Activated naive CD4-positive, alpha-beta T cell treated with Interleukin-2 at 50 U/mL for 16 hours (primary cell): ENCODE measurements around the gene C19orf53.
"Not testable (repeated sequence)": the region's sequence is repeated elsewhere in the genome, so short reads cannot be mapped to it uniquely, and the experiment has no call there.

ENCODE experiments used
- DNase-seq: peaks from one replicate; pipeline ENCODE4 v3.0.0-alpha.2; 2020

C19orf53 gene

DNA sequence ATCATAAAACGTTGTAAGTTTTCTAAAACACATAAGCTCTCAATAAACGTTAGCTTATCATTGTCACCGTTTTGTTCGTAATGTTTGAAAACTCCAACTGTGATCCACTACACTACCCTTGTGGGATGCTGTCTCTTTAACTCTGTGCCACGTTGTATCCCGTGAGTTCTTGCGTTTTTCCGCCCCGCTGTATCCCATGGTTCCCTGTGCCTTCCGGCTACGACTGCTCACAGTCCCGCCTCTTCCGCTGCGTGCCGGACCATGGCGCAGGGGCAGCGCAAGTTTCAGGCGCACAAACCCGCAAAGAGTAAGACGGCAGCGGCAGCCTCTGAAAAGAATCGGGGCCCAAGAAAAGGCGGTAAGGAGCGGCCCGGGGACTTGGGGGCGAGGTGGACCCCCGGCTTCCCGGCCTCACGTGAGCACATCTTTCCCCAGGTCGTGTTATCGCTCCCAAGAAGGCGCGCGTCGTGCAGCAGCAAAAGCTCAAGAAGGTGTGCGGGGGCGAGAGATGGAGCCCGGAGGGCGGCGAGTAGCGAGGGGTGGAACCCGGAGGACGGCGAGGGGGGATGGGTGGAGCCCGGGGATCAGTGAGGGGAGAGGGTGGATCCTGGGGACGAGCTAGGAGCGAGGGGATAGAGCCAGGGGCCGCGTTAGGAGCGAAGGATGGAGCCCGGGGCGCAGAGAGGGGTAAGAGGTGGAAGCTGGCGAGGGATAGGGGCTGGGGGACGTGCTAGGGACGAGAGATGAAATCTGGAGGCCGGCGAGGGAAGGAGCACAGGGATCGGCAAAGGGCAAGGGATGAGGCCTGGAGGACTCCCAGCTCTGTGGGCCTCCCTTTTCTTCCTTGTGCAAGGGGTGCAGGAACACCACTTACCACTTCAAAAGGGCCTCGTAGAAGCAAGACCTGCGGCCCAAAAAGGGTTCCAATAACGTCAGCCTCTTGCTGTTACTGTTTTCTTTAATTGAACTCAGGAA is at the start of gene C19orf53:
Gene C19orf53 (plus strand): TSS at position 240 of the 975 bp plus-strand sequence. CDS start 22 bp downstream, at position 262.
- peak; percentile 91 for DNase-seq

DNA sequence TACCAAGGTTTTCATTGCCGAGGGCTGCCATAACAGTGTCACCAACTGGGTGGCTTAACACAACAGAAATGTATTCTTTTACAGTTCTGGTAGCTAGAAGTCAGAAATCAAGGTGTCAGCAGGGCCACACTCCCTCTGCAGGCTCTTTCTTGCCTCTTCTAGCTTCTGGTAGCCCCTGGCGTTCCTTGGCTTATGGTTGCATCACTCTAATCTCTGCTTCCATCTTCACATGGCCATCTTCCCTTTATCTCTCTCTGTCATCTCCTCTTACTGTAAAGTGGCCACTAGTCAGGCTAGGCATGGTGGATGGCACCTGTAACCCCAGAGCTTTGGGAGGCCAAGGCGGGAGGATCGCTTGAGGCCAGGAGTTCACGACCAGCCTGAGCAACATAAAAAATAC is 47.9 kb upstream of the C19orf53 start:
- no peak for DNase-seq

DNA sequence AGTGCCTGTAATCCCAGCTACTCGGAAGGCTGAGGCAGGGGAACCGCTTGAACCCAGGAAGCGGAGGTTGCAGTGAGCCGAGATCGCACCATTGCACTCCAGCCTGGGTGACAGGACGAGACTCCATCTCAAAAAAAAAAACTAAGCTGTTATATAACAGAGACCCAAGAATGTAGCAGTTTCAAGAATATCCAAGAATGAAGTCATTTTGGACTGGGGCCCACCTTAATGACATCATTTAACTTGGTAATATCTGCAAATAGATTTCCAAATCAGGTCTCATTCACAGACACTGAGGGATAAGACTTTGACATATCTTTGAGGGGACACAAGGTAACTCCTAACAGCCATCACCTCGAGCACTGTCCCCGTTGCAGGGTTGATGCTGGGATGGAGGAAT is 46.5 kb upstream of the C19orf53 start:
- DNase-seq: no peak

DNA sequence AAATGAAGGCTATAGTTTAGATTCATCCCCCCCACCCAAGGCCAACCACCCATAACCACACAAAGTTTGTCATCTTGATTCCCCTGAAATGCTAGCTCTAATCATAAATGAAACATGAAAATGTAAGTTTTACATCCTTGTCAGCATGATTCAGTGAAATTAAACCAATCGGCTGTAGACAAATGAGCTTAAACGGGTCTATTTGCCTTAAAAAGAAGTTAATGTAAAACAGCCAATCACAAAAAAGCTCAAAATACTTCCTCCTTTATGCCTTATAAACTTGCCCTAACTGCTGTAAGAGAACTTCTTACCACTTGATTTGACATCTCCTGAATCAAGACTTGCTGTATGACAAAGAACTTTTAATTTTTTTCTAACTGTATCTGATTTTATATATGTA is 44.4 kb upstream of the C19orf53 start:
- no peak for DNase-seq

DNA sequence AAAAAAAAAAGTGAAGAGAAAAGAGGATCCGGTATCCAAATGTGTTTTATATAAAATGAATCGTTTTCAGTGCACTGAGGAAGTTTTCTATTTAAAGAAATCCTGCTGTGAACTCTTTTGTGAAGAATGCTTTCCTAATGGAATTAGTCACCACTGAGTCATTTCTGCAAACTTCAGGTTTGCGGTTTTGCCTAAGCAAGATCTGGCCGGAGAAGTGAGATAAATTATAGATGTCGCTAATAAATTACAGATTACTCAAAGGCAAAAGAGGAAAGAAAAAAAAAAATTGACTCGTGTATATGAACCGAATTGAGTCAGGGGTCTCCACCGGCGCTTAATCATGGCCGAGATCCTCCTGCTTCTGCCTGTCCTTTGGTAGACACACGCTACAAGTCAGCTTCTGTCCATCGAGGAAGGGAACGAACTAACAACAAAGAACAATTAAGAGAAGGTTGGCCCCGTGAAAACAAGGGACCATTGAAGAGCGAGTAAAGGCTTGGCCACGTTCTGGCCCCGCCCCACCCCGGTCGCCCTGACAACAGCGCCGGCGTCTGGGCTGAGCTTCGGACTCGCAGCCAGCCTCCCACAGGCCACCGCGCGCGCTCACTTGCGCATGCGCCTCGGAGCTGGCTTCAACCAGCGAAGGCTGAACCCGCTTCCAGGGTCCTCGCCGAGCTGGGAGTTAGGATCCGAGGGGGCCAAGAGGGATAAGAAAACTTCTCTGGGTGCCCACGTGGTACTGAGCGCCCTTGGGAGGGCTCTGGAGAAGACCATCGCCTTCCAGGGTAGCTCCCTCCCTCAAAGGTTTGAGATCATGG is 42.9 kb upstream of the C19orf53 start:
- peak; percentile 95 for DNase-seq

DNA sequence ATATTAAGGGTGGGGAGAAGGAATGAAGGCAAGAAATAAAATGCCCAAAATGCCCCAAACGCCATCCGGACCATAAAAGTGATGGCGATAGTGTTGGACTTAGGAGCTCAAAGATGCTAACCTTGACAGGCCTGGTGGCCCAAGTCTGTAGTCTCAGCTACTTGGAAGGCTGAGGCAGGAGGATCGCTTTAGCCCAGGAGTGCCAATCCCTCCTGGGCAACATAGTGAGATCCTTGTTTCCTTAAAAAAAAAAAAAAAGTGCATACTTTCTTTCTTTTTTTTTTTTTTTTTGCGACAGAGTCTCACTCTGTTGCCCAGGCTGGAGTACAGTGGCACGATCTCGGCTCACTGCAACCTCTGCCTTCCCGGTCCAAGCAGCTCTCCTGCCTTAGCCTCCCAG is 41.9 kb upstream of the C19orf53 start:
- DNase-seq: no peak

DNA sequence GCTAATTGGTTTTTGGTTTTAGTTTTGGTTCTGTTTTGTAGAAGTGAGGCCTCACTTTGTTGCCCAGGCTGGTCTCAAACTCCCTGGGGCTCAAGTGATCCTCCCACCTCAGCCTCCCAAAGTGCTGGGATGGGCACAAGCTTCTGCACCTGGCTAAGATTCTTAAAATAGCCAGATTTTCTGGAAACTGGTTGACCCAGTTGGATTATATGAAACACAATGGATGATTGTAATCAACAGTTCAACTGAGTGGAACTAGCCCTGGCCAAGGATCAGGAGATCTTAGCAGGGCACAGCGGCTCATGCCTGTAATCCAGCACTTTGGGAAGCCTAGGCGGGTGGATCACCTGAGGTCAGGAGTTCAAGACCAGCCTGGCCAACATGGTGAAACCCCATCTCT is 39.5 kb upstream of the C19orf53 start:
- DNase-seq: no peak

DNA sequence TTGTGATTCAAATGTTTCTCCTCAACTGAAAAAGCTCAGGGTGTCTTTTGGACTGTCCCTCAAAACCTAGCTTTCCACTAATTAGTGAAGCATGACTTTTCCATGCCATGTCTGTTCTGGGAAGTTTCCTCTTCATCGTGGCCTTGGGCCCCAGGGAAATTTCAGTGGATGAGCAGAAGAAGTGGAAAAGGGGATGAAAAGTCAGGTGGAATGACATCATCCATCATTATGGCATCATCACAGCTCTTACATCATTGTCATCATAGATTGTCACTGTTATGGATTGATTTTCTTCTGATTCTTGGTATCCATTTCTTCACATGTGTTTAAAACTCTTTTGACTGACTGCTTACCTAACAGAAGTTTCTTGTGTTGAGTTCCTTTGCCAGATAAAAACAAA is 36.2 kb upstream of the C19orf53 start:
- no peak for DNase-seq

DNA sequence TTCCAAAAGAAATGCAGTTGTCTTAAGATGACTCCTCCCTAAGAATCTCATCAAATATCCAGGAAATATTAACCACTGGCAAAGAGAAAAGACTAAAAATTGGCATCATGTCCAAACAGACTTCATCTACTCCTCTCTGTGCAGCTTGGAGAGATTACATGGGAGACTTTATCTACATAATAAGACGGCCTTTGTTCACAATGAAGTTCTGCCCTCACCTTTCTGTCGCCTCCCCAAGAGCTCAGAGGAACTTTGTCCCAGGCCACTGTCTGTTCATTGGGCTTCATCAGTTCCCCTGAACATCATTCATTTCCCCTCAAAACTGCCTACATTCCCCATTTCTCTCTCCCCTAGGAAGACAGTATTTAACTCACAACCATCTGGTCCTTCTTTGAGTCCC is 32.4 kb upstream of the C19orf53 start:
- DNase-seq: no peak

DNA sequence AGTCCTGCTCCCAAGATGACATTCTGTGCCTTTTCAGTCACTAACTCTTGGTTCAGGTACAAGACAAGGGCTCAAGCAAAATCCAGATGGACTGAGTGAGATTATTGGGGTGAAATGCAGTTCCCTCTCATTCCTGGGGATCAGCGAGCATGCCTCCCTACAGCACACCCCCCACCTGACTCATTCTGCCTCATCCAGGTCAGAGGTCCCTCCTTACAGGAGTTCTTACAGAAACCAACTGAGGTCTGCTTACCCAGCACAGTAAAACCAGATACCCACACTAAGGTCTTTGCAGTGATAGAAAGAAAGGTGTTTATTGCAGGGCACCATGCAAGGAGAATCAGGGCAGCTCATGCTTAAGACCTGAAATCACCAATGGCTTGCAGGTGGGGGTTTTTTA is 31.5 kb upstream of the C19orf53 start:
- no peak for DNase-seq

DNA sequence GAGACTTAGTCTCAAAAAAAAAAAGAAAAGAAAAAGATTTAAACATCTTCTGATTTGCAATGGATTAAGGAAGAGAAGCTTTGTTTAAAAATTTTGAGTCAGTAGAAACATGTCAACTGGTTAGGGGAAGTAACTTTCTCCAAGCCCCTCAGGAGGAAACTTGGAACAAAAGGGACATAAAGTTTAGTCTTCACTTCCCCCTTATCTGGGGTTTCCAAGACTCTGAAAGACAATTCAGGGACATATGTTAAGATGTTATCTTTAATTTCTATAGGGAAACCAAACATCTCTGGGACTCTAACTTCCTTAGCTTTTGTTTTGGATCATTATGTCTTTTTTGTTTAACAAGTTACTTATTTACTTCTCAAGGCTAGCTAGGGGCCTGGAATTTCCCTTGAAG is 30.1 kb upstream of the C19orf53 start:
- no peak for DNase-seq

DNA sequence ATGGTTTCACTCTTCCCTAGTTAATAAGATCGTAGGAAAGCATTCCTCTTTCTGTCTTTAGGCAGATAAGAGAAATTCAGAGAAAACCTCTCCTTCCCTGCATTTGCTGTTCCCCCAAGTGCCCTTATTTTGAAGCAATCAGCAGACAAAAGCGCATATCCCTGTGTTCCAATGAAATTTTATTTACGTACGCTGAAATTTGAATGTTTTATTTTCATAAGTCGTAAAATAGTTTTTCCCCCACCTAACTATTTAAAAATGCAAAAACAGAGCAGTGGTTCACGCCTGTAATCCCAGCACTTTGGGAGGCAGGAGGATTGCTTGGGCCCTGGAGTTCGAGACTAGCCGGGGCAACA is 27.2 kb upstream of the C19orf53 start:
- DNase-seq: no peak

DNA sequence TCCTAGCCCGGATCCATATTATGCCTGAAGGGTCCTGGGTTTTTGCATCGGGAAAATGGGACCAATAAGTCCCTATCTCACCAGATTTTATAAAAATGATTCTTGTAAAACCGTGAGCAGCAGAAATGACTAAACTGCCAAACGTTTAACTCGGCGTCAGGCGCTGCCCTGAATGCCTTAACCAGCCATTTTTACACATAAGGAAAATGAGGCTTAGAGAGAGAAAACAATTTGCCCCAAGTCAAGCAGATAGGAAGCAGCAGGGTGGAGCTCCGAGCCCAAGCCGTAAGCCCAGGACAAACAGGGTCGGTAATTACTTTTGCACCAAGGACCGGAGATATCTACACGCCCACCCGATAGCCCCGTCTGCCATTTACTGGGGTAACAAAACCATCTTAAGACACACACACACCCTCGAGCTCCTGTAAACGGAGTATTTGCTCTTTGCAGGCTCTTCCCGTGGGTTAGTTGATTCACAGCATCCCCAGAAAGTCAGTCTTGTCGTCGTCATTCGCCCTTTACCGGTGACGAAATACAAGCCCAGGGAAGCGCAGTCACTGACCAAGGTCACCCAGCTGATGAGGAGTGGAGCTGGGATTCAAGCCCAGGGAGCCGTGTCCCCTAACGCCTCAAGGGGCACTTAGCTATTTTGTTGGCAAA is 26.0 kb upstream of the C19orf53 start:
- no peak for DNase-seq

DNA sequence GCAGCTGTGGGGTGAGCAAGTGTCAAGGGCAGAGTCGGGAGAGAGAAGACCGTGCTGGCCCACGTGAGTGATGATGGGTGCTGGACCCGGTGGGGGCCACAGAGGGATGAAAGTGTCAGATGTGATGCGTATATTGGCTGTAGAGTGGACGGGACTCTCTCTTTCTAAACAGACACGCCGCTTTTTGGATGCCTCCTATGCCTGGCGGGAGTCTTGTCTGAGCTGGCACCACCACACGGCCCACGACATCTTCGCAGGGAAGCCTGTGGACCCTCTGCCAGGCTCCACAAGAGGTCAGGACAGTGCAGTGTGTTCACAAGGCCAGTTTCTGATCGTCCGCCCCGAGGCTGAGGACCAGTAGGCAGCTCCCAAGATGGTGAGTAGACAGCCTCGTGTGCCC is 22.8 kb upstream of the C19orf53 start:
- DNase-seq: no peak

DNA sequence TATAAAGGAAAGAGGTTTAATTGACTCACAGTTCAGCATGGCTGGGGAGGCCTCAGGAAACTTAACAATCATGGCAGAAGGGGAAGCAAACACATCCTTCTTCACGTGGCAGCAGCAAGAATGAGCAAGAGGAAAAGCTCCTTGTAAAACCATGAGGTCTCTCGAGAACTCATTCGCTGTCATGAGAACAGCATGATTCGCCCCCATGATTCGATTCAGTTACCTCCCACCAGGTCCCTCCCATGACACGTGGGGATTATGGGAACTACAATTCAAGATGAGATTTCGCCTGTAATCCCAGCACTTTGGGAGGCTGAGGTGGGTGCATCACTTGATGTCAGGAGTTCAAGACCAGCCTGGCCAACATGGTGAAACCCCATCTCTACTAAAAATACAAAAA is 20.6 kb upstream of the C19orf53 start:
- not testable (repeated sequence) for DNase-seq

DNA sequence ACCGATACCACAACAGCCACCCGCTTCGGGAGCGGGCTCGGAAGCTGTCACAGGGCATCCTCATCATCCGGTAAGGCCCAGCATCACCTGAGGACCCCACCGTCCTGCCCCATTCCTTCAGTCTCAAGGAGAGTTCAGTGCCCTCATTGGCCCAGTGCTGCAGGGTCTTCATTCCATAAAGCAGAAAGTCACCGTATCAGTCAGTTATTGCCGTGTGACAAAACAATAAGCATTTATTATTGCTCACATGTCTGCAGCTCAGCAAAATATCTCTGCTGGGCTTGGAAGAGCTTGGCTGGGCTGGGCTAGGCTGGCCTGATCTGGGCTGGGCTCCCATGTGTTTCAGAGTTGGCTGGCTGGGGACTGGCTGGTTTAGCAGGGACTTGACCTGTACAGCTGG is 18.0 kb upstream of the C19orf53 start:
- DNase-seq: no peak

DNA sequence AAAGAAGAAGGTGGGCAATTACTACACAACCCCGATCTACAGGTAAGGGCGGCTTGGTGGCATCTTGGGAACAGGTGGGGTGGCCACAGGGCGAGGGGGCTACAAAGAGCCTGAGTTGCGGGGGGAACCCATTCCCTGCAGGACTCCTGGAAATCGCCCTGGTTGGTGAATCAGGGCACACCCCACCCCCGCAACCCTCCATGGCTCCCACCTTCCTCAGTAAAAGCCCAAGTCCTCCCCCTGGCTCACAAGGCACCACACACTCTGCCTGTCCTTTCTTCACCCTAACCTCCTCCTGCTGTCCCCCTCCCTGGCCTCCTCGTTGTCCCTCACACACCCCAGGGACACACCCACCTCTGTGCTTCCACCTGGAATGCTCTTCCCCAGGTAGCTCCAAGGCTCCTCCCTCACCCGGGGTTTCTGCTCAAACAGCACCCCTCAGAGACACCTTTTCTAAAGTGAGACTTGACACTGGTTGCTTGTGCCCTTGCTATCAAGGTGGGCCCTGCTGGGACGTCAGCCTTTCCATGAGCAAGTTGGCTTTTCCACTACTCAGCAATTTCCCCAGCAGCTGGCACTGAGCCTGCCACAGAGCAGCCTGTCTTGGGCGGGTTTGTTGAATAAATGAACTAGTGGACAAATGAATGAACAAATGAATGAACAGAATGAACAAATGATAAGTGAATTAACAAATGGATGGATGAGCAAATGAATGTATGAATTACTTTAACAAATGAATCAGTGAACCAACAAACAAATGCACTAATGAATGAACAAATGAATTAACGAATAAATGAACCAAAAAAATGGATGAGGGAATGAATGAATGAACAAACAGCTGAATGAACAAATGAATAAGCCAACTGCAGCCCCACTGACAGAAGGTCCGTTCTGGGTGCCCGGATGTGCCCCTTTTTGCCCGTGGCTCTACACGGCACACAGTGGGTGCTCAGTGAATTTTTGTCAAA is 16.2 kb upstream of the C19orf53 start:
- DNase-seq: no peak

DNA sequence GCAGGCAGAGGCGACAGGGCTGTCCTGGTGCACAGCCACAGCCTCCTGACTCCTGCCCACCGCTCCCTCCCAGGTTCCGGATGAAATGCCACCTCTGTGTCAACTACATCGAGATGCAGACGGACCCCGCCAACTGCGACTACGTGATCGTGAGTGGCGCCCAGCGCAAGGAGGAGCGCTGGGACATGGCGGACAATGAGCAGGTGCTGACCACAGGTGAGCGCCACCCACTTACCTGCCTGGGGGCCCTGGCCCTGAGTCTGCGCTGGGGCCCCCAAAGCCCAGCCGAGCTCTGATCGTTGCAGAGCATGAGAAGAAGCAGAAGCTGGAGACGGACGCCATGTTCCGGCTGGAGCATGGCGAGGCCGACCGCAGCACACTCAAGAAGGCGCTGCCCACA is 15.5 kb upstream of the C19orf53 start:
- DNase-seq: no peak

DNA sequence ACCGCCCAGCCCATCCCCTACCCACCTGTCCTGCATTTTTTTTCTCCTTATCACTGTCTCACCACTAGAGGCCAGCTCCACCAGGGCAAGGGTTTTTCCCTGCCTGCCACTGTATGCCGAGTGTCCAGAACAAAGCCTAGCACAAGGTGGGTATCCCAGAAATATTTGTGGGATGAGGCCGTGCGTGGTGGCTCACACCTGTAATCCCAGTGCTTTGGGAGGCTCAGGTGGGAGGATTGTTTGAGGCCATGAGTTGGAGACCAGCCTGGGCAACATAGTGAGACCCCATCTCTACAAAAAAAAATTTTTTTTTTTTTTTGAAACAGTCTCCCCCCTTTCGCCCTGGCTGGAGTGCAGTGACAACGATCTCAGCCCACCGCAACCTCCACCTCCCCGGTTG is 12.8 kb upstream of the C19orf53 start:
- DNase-seq: no peak

DNA sequence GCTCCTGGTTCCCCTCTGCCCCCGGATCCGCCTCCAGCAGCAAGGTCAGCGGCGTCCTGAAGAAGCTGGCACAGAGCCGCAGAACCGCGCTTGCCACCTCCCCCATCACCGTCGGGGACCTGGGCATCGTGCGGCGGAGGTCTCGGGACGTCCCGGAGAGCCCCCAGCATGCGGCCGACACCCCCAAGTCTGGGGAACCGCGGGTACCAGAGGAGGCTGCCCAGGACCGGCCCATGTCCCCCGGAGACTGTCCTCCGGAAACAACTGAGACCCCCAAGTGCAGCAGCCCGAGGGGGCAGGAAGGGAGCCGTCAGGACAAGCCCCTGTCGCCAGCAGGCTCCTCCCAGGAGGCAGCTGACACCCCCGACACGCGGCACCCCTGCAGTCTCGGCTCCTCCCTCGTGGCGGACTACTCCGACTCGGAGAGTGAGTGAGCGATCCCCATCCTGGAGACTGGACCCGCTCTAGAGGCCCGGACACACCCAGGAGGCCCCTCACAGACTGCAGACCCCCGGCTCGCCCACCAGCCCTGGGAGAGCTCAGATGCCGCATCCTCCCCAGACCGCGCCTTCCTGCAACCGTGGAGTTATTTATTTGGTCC is 11.5 kb upstream of the C19orf53 start:
- no peak for DNase-seq

DNA sequence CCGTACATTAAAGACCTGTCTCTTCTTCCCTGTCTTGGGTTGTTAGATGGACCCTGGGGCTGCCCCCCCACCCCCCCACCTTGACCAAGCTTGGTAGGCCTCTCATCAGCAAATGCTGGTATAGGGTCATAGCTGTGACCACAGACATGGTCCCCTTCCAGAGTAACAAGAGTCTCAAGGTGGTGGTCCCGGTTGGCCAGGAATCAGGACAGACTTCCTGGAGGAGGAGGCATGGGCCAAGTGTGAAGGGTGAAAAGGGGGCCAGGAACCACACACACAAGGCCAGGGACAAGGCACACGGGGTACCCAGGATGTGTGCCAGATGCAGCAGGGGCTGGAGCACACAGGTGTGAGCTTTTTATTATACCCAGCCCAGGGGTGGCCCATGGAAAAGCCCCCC is 11.0 kb upstream of the C19orf53 start:
- DNase-seq: no peak
